ENCODE data around the gene KCNK17.
"Not testable (repeated sequence)": the region's sequence is repeated elsewhere in the genome, so short reads cannot be mapped to it uniquely, and the experiment has no call there.

Gene KCNK17

DNA sequence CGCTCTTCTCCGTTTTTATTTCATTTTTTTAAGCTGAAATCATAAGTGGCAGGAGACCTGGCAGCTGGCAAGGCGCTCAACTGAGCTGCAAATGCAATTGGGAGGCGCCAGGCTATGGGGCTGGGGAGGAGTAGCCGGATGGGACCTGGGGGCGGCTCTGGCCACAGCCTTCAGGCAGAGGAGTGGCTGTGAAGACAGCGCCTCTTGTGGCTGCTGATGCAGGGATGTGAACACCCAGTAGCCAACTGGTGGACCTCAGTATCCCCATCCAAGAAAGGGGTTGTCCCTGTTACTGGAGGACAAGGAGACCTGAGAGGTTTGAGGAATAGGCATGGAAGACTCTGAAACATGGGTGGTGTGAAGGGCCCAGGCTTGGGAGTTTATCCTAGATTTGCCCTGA, 12.6 kb downstream of the KCNK17 start:
- no peak for DNase-seq

DNA sequence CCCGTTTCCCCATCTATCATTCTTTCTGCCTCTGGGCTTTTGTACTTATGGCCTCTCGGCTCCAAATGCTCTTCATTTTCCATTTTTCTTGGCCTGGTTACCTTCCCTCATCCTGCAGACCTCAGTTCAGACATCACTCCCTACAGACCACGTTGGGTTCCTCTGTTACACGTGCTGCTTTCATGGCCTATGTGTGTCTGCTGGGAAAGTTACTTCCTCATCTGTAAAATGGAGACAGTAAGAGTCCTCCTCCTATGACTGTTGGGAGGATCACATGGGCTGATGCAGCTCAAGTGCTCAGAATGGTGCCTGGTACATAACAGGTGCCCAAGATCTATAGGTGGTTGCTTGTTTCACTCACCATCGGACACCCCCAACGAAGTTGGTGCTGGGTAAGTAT, 13.5 kb downstream of the KCNK17 start:
- DNase-seq, result no peak

- no peak for DNase-seq
These were observed 16.2 kb downstream of the KCNK17 start for GRCh38 chr6:39298061-39298460.

- no peak for DNase-seq
These were observed 17.2 kb downstream of the KCNK17 start for GRCh38 chr6:39296745-39297640.

- DNase-seq, result no peak
These were observed 18.6 kb downstream of the KCNK17 start for GRCh38 chr6:39295611-39296011.

- no peak for DNase-seq
These were observed 19.3 kb downstream of the KCNK17 start for GRCh38 chr6:39294899-39295298.

DNA sequence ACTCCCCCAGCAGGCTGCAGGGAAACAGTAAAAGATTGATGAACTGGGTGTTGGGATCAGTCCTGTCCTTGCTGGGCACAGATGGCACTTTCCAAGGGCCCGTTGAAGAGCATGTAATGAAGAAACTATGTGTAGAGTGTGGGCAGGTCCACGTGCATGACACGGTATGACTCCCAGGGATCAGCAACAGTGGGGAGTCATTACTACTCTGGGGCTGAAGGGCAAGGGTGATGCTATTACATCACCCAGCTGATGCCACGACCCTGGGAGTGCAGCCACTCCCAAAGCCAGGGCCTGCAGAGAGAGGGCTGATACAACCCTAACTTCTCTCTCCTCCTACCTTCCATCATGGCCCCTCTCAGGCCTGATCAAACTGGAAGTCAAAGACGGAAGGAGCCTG, 20.1 kb downstream of the KCNK17 start:
- DNase-seq, result no peak

- DNase-seq, result no peak
These were observed 21.6 kb downstream of the KCNK17 start for GRCh38 chr6:39292637-39293036.

GRCh38 chr6:39289490-39289889, 24.7 kb downstream of the KCNK17 start:
- DNase-seq, result no peak

DNA sequence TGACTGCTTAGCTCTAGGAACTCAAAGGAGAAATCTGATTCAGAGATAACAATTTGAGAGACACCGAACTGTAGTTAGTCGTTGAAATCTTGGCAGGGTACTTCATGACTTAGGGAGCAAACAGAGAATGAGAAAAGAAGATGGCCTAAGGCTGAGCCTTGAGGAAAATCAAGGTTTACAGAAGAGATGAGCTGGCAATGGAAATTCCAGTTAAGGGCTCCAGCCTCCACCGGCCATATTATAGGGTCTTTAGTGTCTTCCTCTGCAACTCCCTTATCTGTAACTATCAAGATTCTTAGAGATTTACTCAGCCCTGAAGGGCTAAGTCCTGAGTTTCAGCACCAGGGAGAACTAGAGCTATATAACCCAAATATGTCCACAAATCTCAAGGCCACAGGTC, 26.6 kb downstream of the KCNK17 start:
- DNase-seq, result no peak

DNA sequence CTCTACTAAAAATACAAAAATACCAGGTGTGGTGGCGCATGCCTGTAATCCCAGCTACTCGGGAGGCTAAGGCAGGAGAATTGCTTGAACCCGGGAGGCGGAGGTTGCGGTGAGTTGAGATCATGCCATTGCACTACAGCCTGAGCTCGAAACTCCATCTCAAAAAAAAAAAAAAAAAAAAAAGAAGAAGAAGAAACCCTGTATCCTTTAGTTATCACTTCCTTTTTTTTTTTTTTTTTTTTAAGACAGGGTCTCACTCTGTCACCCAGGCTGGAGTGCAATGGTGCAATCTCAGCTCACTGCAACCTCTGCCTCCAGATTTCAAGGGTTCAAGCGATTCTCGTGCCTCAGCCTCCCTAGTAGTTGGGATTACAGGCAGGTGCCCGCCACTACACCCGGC, 27.6 kb downstream of the KCNK17 start:
- not testable (repeated sequence) for DNase-seq

- DNase-seq, result no peak
These were observed 31.4 kb downstream of the KCNK17 start for GRCh38 chr6:39282774-39283173.

DNA sequence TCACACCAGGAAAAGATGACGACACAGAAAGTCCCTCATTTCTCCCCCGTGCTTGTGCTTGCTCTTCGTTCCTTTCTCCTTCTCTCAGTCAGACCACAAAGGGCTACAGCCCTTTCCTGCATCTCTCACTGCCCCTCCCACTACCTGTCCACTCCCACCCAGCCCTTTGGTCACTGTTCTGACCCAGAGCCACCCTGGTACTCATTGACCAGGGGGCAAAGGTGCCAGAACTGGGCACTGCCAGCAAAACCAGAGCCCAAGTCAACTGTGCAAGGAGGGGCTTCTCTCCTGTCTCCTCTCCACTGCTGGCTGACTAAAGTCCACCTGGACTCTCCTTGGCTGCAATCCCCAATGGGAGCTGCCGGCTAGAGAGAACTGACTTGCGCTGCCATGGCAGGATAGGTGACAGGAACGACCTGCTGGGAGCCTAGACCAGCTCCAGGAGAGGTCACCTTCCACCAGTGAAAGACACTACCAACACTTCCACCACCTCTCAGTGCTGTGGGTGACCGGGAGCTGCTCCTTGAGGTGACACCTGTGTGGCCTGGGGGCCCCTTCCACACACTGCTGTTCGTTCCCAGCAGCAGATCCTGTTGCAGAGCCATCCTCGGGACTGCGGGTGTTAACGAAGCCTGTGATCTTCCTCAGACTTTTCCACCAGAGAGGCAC, 32.8 kb downstream of the KCNK17 start:
- DNase-seq, result no peak

DNA sequence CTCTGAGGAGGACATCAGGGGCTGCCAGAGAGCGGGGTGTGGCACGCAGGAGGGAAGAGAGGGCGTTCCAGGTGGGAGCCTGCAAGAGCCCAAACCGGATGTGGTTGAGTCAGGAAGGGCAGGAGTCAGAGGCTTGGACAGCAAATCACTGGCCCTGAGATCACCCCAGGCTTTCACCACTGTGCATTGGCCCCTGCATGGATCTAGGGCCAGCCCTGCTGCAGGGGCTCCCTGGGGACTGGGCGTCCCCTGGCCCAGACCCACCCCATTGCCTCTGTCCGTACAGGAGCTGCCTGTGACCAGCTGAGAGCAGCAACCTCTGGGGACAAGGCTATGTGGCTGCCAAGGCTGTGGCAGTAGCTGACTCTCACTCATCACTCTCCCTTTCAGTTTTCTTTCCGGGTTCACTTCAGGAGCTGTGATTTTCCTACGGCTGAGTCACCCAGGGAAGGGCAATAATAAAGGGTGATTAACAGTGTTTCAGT, 33.9 kb downstream of the KCNK17 start:
- DNase-seq, result no peak

DNA sequence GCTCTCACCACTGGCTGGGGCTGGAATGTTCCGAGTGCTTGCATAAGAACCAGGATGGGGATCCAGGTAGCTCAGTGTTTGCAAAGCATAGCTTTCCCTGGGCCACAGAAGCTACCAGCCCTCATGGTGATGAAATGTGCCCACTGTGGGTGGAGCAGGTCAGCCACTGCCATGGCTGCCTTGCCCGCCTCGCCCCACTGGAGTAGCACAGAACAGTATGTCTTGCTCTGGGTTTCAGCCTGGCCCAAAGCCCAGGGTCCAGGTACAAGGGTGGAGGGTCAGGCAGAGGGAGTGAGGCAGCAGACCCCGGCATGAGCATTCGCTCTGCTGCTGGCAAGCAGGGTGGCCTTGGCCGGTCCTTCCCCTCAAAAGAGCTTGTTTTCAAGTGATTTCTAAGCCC, 34.7 kb downstream of the KCNK17 start:
- DNase-seq, result no peak

DNA sequence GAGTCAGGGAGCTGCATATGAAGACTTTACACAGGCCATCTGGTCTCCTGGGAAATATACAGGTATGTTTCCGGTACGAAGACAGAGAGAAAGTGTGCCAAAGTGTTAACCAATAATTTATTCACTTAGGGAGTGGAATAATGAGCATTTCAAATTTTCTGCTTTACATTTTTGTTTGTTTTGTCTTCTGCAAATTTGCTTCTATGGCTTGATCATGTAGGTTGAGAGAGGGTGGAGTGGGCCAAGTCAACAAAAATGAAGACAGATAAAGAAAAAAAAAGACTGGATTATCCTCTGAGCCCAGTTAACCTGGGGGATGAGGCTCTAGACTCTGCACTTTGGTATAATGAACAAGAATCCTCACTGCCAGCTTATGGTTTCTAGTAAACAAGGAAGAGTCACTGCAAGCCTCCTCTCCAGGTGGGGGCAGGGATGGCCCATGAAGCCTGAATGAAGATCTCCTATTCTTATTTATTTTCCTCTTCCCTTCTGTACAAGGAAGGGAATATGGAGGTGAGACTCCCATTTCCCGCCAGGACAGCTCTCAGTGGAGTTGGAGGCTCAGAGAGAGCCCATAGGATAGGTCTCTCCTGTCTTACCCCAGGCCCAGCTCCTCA, 37.7 kb downstream of the KCNK17 start:
- DNase-seq, result no peak

DNA sequence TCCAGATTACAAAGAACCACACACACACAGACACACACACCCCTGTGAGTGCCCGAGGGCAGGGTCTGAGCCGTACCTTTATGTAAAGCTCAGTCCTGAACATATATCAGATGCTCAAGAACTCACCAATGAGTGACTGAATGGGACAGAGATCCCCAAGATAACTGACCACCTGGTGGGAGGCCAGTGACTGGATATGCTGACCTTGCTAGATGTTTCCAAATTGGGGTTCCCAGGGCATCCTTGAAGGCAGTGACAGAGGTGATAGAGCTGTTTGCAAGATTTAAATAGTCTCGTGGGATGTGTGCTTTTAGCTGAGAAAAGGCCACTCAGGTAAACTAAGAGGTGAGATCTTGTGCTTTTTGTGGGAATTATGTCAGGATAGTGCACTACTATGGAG, 39.3 kb downstream of the KCNK17 start:
- no peak for DNase-seq

GRCh38 chr6:39274471-39274870, 39.7 kb downstream of the KCNK17 start:
- DNase-seq, result no peak

GRCh38 chr6:39273406-39273821, 40.8 kb downstream of the KCNK17 start:
- no peak for DNase-seq

GRCh38 chr6:39269961-39270360, 44.3 kb downstream of the KCNK17 start:
- no peak for DNase-seq

DNA sequence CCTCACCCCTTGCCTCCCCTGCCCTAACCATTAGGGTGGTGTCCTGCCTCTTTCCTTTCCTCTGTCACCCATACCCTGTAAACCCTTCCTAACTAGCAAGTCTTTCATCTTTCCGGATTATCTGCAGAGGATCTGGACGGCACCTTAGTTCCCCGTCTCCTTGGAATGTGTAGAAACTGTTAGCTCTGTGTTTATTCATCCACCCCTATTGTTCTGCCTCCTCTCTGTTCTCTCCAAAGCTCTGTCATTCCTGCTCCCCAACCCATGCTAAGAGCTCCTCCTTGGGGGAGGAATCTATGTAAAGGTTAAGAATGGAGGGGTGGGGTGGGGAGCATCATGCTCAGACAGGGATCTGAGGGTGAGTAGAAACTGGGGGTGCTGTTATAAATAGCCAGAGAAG, 45.5 kb downstream of the KCNK17 start:
- DNase-seq, result no peak

- no peak for DNase-seq
These were observed 46.0 kb downstream of the KCNK17 start for GRCh38 chr6:39268171-39268570.

DNA sequence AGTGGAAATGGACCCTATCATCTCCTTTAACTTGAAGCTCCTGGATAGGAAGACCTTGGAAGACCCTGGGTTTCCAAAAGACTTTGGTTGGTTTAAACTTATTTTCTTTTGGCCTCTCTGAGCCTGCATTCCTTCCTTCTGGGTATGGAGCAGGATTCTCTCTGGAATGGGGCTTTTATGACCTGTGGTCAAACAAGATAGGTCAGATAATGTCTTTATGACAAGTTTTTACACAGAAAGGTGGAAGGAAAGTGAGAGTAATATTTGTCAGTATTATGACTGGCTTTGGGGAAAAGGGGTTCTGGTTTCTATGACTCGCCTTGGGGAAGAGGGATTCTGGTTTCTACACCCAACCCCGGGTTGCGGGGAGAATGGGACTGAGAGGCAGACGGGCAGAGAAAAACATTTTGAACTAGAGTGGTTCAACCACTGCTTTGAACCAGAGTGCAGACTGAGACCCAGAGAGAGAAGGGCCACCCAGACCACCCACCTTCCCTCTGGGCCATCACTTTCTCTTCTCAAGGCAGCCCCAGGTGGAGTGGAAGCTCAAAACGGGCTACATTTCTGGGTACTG, 47.4 kb downstream of the KCNK17 start:
- no peak for DNase-seq

Data from activated T-cell treated with anti-CD3 and anti-CD28 coated beads for 4 hours (primary cell).